Measurements from ENCODE around the gene CARMIL1.

Gene CARMIL1

GRCh38 chr6:25318589-25318988 is 39.4 kb downstream of the CARMIL1 start:
- no peak for TF ChIP-seq CTCF (IDR thresholded peaks at IDR 0.05; ENCODE audit: borderline replicate concordance, control extremely low read depth, extremely low read depth, insufficient read depth, missing control alignments)
- in situ Hi-C loops (cut with MboI; ENCODE audit: low sequenced_read_pairs, unreplicated experiment): no loop called here
- no peak for DNase-seq (ENCODE audit: low spot score)

- no peak for TF ChIP-seq CTCF (IDR thresholded peaks at IDR 0.05; ENCODE audit: borderline replicate concordance, control extremely low read depth, extremely low read depth, insufficient read depth, missing control alignments)
- DNase-seq (ENCODE audit: low spot score): no peak
- in situ Hi-C loops (cut with MboI; ENCODE audit: low sequenced_read_pairs, unreplicated experiment): no loop called here
These were observed 41.3 kb downstream of the CARMIL1 start for GRCh38 chr6:25320459-25320858.

- no peak for TF ChIP-seq CTCF (IDR thresholded peaks at IDR 0.05; ENCODE audit: borderline replicate concordance, control extremely low read depth, extremely low read depth, insufficient read depth, missing control alignments)
- in situ Hi-C loops (cut with MboI; ENCODE audit: low sequenced_read_pairs, unreplicated experiment): no loop called here
- DNase-seq (ENCODE audit: low spot score): no peak
These were observed 43.5 kb downstream of the CARMIL1 start for GRCh38 chr6:25322692-25323091.

- in situ Hi-C loops (cut with MboI; ENCODE audit: low sequenced_read_pairs, unreplicated experiment): no loop called here
- no peak for DNase-seq (ENCODE audit: low spot score)
- no peak for TF ChIP-seq CTCF (IDR thresholded peaks at IDR 0.05; ENCODE audit: borderline replicate concordance, control extremely low read depth, extremely low read depth, insufficient read depth, missing control alignments)
These were observed 45.0 kb downstream of the CARMIL1 start for GRCh38 chr6:25324066-25324762.

GRCh38 chr6:25326126-25326525 is 47.0 kb downstream of the CARMIL1 start:
- DNase-seq (ENCODE audit: low spot score): no peak
- no peak for TF ChIP-seq CTCF (IDR thresholded peaks at IDR 0.05; ENCODE audit: borderline replicate concordance, control extremely low read depth, extremely low read depth, insufficient read depth, missing control alignments)
- in situ Hi-C loops (cut with MboI; ENCODE audit: low sequenced_read_pairs, unreplicated experiment): no loop called here

GRCh38 chr6:25326960-25327359 is 47.8 kb downstream of the CARMIL1 start:
- no peak for TF ChIP-seq CTCF (IDR thresholded peaks at IDR 0.05; ENCODE audit: borderline replicate concordance, control extremely low read depth, extremely low read depth, insufficient read depth, missing control alignments)
- DNase-seq (ENCODE audit: low spot score): no peak

More at GRCh38 chr6:25326960-25327359, 47.8 kb downstream of the CARMIL1 start:
- in situ Hi-C loops (cut with MboI; ENCODE audit: low sequenced_read_pairs, unreplicated experiment): no loop called here

All from GM13976 (cell line).